SU-DHL-6 (cell line): ENCODE data around the gene ZNF491.

Experiments
- H2AFZ ChIP-seq: fragments of 200-600 bp; sonication (generic); 2 replicates; pipeline ENCODE4 v1.6.1; 2014; ENCODE audit warnings: low read depth, mild to moderate bottlenecking, moderate library complexity, mixed read lengths, antibody characterized with exemption, low read length; ENCODE audit not compliant: severe bottlenecking
- H3F3A ChIP-seq: fragments of 200-600 bp; shearing (Covaris generic); 2 replicates; pipeline ENCODE4 v1.6.0; 2016; ENCODE audit warnings: antibody characterized with exemption, mild to moderate bottlenecking; ENCODE audit not compliant: insufficient read depth
- H3K27ac ChIP-seq: fragments of 200-600 bp; sonication (generic); 2 replicates; pipeline ENCODE4 v1.5.1; 2016; ENCODE audit warnings: low read depth, mild to moderate bottlenecking, low read length, moderate library complexity, mixed read lengths
- H3K27me3 ChIP-seq: fragments of 200-600 bp; sonication (generic), shearing (Covaris generic); 2 replicates; pipeline ENCODE4 v1.6.0; 2014; ENCODE audit warnings: mild to moderate bottlenecking, low read length
- H3K36me3 ChIP-seq: fragments of 200-600 bp; sonication (generic); 2 replicates; pipeline ENCODE4 v1.6.1; 2014; ENCODE audit warnings: mild to moderate bottlenecking, low read length, mixed read lengths
- H3K4me2 ChIP-seq: fragments of 300-600, 200-600 bp; shearing (Covaris generic), sonication (generic); 2 replicates; pipeline ENCODE4 v1.6.0; 2014; ENCODE audit warnings: low read length, low read depth, mild to moderate bottlenecking; ENCODE audit not compliant: poor library complexity, severe bottlenecking
- H3K4me3 ChIP-seq: fragments of 200-600 bp; sonication (generic); 2 replicates; pipeline ENCODE4 v1.5.1; 2014; ENCODE audit warnings: antibody characterized with exemption, low read length, mild to moderate bottlenecking, mixed read lengths; ENCODE audit not compliant: insufficient read depth, poor library complexity, severe bottlenecking
- H3K79me2 ChIP-seq: fragments of 200-600 bp; sonication (generic); 2 replicates; pipeline ENCODE4 v1.6.1; 2014; ENCODE audit warnings: mild to moderate bottlenecking, low read length, moderate library complexity; ENCODE audit not compliant: insufficient read depth
- H3K9ac ChIP-seq: fragments of 200-600 bp; sonication (generic); 2 replicates; pipeline ENCODE4 v1.7.0; 2014; ENCODE audit warnings: mild to moderate bottlenecking, low read length
- H3K9me2 ChIP-seq: fragments of 200-600 bp; sonication (generic); replicated peaks from 2 replicates; pipeline ENCODE4 v1.6.1; 2014; ENCODE audit warnings: low read length; ENCODE audit not compliant: insufficient read depth
- H3K9me3 ChIP-seq: fragments of 200-600 bp; sonication (generic); 2 replicates; pipeline ENCODE4 v1.6.1; 2014; ENCODE audit warnings: low read length, mixed read lengths; ENCODE audit not compliant: insufficient read depth
- H4K20me1 ChIP-seq: fragments of 200-600 bp; sonication (generic); 2 replicates; pipeline ENCODE4 v1.6.1; 2014; ENCODE audit warnings: low read depth, mild to moderate bottlenecking, antibody characterized with exemption, low read length, moderate library complexity, mixed read lengths
- CTCF ChIP-seq: fragments of 200-600 bp; sonication (generic); IDR thresholded peaks from one replicate; pipeline ENCODE4 v1.5.1; 2017; ENCODE audit warnings: antibody characterized with exemption, mild to moderate bottlenecking, low read length, moderate library complexity; ENCODE audit not compliant: insufficient read depth, poor library complexity, severe bottlenecking
- EZH2phosphoT487 ChIP-seq: fragments of 200-600 bp; sonication (generic), shearing (Covaris generic); conservative IDR thresholded peaks from 2 replicates; pipeline ENCODE4 v1.6.1; 2018; ENCODE audit warnings: mild to moderate bottlenecking, antibody characterized with exemption, low read length, moderate library complexity, mixed read lengths

ZNF491 gene

GRCh38 chr19:11813703-11814028 lies 15.3 kb downstream of the ZNF491 start:
- Histone ChIP-seq H4K20me1 (no peaks in the 10 kb centered on the region), H3K36me3 (no peaks in the 10 kb centered on the region), H3K27me3 (no peaks in the 10 kb centered on the region), H3K79me2 (0 out of 2 replicates have a peak, but pooled peaks cover 7% of the 10 kb centered on the region), H3K9ac (peak overlapping the region; percentile 81), H3K9me2 (no peaks in the 10 kb centered on the region), H3K9me3 (no peaks in the 10 kb centered on the region), H3K4me2 (peak overlapping the region; percentile 74), H3K4me3 (peak overlapping the region; percentile 94), H3K27ac (no peak overlapping the region), H3F3A (no peaks in the 10 kb centered on the region; the same call in 1 of the 2 replicates), H2AFZ (peak overlapping the region; percentile 87)
- TF ChIP-seq CTCF, result no peak
- no peak for TF ChIP-seq EZH2phosphoT487

DNA sequence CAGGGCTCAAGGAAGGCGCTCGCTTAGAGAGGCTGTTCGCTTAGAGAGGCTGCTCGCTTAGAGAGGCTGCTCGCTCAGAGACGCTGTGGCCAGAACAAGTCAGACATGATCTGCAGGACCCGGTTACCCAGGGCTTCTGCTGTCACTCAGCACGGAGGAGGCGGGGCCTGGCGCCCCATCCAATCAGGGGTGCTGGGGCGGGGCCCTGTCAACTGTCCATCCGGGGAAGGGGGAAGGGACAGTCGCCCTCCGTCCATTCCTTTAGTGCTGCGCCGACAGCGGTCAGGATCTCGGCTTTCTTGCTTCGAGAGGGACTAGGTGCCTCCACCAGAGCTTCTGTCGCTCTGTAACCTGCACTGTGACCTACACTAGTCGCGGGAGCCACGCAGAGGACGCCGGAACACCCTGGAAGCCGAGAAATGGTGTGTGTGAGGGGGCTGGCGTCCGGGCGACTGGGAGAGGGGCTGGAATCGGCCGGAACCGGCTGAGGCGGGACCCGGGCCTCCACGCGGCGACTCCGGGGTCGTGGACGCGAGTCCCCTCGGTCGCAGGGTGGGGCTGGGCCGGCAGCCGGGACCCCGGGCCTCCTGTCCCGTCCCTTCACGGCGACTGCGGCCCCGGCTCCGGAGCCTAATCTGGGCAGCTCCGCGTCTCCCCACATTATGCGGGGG lies 15.8 kb downstream of the ZNF491 start, which contains the start of gene ZNF440:
TSS of gene ZNF440 (plus strand) at position 245 of the 671 bp plus-strand sequence. CDS start at position 420, 175 bp downstream.
- no peaks in the 10 kb centered on the region; the same call in 1 of the 2 replicates for H3F3A ChIP-seq
- no peaks in the 10 kb centered on the region for H3K9me2 ChIP-seq
- peak within 1 kb of the TSS; percentile 74 for H3K4me2 ChIP-seq
- H2AFZ ChIP-seq, result peak within 1 kb of the TSS; percentile 87
- H3K36me3 ChIP-seq, result no peaks in the 10 kb centered on the region
- H3K9ac ChIP-seq, result peak within 1 kb of the TSS; percentile 81
- peak within 1 kb of the TSS; percentile 30; the same call in 1 of the 2 replicates for H3K27ac ChIP-seq
- H3K79me2 ChIP-seq, result peaks cover 7% of the 10 kb centered on the region; the same call in 1 of the 2 replicates
- TF ChIP-seq EZH2phosphoT487 (no peak), CTCF (no peak)
- H4K20me1 ChIP-seq, result no peaks in the 10 kb centered on the region
- H3K27me3 ChIP-seq, result no peaks in the 10 kb centered on the region
- H3K9me3 ChIP-seq, result no peaks in the 10 kb centered on the region
- H3K4me3 ChIP-seq, result peak within 1 kb of the TSS; percentile 94

DNA sequence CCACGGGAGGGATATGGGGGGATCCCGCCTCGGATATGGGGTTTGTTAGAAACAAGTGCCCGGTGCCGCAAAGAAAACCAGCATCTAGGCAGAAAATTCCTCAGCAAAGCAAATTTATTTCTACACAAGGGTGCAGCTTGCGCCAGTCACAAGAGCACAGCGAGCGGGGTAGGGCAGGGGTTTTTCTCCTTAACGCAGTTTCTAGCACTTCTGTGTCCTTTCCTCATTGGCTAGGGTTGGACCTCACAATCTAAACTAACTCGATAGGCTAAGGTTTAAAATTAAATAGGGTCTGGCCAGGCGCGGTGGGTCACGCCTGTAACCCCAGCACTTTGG lies 16.3 kb downstream of the ZNF491 start:
- Histone ChIP-seq H3K36me3 (no peaks in the 10 kb centered on the region), H3K4me2 (peak overlapping the region; percentile 74), H3K27me3 (no peaks in the 10 kb centered on the region), H4K20me1 (no peaks in the 10 kb centered on the region), H2AFZ (peak overlapping the region; percentile 87), H3K79me2 (peaks cover 7% of the 10 kb centered on the region; the same call in 1 of the 2 replicates), H3F3A (no peaks in the 10 kb centered on the region; the same call in 1 of the 2 replicates), H3K4me3 (peak overlapping the region; percentile 94), H3K27ac (no peak overlapping the region), H3K9ac (peak overlapping the region; percentile 81), H3K9me3 (no peaks in the 10 kb centered on the region), H3K9me2 (no peaks in the 10 kb centered on the region)
- TF ChIP-seq CTCF, result no peak
- no peak for TF ChIP-seq EZH2phosphoT487
